GM19372 (cell line): Measurements from ENCODE around the gene KLHL26.

ENCODE experiments used
- ATAC-seq: cut with Tn5 transposase; IDR thresholded peaks from one replicate; pipeline ENCODE4 v1.9.1; 2021; ENCODE audit warnings: mild to moderate bottlenecking, low read depth, moderate library complexity; ENCODE audit not compliant: unreplicated experiment

Gene KLHL26

DNA sequence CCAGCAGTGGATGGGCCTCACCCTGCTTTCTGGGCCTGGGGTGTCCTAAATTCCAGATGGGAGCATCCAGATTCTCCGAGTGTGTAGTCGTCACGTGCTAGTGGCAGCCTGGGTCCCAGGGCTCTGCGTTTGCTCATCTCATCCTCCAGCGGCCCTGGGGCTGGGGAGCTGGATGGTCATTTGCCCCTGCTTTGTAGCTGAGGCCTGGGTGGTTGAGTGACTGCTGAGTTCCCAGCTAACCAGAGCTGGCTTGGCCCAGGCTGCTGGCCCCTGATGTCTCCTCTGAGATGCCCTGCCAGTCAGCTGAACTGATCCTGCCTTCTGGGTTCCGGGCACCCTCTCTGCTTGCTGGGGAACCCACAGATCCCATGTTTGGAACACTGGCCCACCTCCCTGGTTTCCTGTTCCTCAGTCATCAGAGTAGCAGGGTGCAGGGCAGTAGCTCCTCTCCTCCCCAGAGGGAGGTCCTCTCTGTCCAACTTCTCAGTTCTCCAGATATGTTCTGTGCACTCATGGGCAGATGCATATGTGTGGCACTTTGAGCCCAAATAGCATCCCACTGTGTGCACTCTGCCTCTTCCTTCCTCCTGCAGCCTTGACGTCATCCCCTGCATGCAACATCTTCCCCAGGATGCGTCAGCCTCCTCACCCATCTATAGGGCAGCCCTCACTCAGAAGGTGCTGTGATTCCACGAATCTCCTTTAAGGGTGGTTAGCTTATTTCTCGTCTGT lies 24.3 kb downstream of the KLHL26 start:
- no peak for ATAC-seq

DNA sequence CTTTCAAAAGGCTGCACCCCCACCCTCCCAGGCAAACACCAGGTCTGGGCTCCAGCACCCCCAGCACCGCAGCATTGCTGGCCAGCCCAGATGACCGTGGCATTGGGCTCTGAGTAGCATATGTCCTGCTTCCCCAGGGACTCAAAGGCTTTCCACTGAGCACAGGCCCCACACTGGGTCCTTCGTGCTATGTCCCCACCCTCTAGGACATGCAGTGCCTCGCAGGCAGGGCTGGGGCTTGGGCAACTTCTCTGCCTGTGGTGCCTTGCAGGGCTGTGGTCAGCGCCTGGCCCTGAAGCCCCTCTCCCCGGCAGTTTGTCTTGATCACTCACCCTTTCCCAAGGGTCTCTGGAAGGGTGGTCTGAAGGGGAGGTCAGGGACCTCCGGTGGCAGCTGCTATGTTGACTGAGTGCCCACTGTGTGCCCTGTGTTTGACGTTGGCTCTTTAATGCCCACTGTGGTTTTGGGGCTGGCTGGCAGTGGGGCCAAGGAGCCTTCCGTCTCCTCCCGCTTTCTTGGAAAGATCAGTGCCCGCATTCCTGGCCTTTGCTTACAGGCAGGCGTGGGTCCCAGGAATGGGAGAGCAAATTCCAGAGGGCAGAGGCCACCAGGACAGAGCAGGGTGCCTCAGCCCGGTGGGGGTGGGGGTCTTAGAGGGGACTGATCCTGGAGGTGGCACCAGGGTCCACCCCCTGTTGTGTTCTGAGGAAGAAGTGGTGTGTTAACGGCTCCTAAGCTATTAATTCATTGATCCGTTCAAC lies 26.3 kb downstream of the KLHL26 start:
- ATAC-seq = no peak

DNA sequence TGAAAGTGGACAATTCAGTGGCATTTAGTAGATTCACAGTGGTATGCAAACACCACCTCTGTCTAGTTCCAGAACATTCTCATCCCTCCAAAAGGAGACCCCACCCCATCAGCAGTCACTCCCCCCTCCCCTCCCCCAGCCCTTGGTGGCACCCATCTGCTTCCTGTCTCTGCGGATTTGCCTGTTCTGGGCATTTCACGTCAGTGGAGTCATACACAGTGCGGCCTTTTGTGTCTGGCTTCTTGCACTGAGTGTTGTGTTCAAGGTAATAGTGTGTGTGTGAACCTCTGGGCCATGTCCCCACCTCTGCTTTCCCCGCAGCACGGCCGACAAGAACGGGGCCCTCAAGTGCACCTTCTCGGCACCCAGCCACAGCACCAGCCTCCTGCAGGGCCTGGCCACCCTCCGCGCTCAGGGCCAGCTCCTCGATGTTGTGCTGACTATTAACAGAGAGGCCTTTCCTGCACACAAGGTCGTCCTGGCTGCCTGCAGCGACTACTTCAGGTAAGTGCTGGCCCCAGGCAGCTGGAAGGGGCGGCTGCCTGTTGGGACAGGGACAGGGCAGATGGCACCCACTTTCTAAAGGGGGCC lies 27.2 kb downstream of the KLHL26 start:
- ATAC-seq = no peak

DNA sequence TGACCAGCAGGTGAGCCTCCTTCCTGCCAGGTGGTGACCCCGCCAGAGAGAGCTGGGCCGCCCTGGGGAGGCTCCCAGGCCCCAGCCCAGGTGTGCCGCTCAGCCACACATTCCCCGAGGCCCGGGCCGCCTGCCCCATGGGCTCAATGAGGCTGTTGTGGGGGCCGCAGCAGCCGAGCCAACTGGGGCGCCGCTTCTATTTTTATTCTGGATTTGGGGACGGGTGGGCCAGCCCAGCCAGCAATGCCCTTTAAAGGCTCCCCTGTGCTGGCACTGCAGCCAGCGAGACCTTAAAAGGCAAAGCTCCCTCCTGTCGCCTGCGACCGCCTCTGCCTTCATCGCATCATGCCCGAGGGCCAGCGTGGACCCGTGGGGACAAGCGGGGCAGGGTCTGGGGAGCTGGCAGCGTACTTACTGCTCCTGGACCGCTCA lies 29.0 kb downstream of the KLHL26 start:
- ATAC-seq = no peak

DNA sequence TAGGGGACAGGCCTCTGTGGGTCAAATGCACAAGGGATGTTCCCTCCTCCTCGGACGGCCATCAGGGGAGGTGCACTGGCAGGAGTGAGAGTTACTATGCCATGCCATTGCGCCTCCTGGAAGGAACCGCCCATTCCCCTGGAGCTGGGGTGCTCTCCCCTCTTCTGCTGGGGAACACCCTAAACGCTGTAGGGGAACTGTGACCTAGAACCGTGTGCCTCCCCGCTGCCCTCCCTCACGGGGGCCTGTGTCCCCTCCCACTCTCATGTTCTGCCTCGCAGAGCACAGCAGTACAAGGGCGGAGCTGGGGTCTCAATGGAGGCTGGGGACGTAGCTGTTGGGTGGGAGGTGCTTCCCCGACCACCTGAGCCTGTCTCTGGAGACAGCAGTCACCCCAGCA lies 29.5 kb downstream of the KLHL26 start:
- no peak for ATAC-seq

DNA sequence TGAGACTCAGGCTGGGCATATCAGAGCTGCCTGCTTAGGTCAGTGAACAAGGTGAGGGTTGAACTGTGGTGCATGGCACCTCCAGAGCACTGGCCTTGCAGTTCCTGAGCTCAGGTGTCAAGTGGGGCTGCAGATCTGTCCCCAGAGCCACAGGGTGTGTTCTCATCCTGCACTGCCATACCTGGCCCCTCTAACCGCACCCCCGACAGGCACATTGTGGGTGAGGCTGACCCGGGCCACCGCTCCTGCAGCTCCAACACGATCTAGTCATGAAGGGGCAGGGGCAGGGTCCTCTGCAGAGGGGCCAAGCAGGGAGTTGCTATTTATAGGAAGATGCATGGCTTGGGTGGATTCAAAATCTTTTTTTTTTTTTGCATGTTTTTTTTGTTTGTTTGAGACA lies 30.0 kb downstream of the KLHL26 start:
- ATAC-seq = no peak

DNA sequence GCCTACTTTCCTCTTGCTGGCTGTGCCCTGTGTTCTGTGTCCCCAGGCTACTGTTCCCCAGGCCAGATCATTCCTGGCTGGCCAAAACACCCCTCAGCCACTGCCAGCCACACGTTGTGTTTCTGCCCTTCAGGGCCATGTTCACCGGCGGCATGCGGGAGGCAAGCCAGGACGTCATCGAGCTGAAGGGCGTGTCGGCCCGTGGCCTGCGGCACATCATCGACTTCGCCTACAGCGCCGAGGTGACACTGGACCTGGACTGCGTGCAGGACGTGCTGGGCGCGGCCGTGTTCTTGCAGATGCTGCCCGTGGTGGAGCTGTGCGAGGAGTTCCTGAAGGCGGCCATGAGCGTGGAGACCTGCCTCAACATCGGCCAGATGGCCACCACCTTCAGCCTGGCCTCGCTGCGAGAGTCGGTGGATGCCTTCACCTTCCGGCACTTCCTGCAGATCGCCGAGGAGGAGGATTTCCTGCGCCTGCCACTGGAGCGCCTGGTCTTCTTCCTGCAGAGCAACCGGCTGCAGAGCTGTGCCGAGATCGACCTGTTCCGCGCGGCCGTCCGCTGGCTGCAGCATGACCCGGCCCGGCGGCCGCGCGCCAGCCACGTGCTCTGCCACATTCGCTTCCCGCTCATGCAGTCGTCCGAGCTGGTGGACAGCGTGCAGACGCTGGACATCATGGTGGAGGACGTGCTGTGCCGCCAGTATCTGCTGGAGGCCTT lies 30.9 kb downstream of the KLHL26 start:
- no peak for ATAC-seq

DNA sequence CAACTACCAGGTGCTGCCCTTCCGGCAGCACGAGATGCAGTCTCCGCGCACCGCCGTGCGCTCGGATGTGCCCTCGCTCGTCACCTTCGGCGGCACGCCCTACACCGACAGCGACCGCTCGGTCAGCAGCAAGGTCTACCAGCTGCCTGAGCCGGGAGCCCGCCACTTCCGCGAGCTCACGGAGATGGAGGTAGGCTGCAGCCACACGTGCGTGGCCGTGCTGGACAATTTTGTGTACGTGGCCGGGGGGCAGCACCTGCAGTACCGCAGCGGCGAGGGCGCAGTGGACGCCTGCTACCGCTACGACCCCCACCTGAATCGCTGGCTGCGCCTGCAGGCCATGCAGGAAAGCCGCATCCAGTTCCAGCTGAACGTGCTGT lies 31.4 kb downstream of the KLHL26 start:
- no peak for ATAC-seq

DNA sequence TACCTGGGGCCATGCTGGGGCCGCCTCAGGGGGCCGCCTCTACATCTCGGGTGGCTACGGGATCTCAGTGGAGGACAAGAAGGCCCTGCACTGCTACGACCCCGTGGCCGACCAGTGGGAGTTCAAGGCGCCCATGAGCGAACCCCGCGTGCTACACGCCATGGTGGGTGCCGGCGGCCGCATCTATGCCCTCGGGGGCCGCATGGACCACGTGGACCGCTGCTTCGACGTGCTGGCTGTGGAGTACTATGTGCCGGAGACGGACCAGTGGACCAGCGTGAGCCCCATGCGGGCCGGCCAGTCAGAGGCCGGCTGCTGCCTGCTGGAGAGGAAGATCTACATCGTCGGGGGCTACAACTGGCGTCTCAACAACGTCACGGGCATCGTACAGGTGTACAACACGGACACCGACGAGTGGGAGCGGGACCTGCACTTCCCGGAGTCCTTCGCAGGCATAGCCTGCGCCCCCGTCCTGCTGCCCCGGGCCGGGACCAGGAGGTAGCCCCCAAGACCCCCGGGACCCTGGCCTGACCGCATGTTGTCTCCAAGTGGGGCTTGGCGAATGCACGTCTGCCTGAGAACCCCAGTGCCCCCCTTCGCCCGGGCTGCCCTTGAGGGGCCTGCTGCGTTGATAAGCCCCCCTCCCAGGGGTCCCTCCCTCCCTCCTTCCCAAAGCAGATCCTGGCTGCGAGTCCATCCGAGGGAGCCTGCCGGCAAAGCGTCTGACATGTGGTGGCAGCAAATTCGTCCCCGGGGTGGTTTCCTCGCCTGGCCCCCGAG lies 32.1 kb downstream of the KLHL26 start:
- ATAC-seq = no peak

GRCh38 chr19:18669524-18669817 lies 32.6 kb downstream of the KLHL26 start:
- ATAC-seq = no peak

- ATAC-seq = no peak
Observed at GRCh38 chr19:18669883-18670282, 33.1 kb downstream of the KLHL26 start.

GRCh38 chr19:18670312-18670711 lies 33.5 kb downstream of the KLHL26 start:
- ATAC-seq = no peak

DNA sequence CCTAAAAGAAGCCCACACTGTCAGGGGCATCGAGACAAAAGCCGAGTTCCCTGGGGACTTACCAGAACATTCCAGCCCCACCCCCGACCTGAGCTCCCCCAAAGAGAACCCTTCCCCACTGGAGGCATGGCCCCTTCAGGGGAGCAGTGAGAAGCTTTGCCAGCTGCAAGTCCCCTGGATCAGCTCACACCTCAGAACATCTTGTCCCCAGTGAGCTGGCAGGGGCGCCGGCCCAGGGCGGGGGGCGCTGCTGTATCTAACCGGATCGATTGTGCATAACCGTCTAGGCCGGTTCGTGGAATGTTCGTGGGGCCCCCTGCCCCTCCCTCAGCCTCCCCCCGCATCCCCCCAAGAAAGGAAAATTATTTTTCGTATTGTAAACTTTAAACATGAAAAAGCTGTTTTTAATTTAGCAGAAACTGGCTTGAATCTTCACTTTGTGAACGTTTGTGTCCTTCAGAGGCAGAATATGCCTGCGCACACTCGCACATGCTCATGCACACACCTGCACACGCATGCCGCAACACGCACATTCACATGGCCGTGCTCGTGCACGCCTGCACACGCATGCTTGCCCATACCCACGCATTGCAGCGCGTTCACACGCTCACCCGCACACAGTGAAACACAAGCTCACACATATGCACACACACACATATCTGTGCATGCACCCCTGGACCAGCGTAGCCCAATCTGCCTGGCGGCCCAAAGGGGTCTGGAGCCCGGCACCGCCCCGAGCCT lies 34.6 kb downstream of the KLHL26 start:
- ATAC-seq = no peak

DNA sequence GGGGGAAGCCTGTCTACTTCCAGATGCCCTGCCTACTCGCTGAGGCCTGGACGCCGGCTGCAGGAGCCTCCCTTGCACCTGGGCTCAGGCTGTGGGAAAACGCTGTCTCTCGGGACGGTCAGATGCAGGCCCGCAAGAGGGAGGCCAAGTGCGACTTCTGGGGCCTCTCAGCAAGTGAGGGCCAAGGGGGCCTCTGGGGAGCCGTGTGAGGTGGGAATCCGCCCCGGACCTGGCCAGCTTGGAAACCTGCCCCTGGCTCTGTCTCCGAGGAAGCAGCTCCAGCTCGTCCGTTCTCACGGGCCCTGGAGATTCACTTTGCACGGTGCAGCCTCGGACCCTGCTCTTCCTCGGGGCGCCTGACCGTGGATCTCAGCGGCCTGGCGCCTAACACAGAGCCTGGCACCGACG lies 35.2 kb downstream of the KLHL26 start:
- ATAC-seq = no peak

DNA sequence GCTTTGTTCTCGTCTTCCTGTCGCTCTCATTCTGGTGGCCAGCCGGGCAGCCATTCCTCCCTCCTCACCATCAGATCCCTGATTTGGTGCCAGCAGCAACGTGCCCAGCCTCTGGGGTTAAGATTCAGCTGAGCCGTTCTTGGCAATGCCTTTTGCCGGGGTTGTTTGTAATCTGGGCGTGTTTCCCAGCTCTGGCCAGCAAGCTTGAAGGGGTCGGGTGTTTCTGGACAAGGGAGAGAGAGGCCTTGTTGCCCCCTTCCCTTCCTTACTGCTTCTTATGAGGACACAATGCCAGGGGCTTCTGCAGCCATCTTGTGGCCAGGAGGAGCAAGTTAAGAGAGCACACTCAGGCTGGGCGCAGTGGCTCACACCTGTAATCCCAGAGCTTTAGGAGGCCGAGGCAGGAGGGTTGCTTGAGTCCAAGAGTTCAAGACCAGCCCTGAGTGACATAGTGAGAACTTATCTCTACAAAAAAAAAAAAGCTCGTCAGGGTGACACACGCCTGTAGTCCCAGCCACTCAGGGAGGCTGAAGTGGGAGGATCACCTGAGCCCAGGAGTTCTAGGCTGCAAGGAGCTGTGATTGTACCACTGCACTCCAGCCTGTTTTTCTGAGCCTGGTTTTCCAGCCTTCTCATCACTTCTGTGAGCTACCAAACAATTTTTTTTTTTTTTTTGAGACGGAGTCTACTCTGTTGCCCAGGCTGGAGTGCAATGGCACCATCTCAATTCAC lies 35.9 kb downstream of the KLHL26 start:
- ATAC-seq = no peak

DNA sequence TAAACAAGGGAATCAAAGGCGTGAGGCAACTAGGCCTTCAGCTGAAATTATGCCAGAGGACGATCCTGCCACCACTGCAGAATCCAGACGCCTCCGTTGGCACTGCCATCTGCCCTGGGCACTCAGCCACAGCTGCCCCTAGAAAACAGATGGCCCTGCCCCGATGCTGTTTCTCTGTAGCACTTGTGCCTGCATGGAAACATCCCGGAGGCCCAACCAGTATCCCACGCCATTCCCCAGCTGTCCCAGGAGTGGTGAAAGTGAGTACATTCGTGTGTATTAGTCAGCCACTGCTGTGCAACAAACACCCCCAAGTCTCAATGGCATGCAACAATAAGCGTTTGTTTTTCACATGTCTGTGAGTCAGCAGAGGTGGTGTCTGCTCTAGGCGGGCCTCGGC lies 37.8 kb downstream of the KLHL26 start:
- ATAC-seq = no peak

DNA sequence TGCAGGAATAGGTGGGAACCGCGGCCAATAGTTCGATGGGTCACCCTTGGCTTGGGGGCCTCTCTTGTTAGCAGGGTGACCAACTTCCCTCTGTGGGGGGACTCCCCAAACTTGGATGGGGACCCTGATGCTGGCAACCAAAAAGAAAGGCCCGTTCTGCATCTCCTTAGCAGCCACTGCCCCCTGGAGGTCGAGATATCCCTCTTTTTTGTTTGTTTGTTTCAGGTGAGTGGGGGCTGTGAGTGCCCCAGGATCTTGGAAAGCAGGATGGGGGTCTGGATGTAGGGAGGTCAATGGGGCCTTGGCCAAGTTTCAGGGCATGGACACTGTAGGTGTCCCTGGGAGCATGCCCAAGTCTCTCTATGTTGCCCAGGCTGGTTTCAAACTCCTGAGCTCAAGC lies 39.0 kb downstream of the KLHL26 start:
- no peak for ATAC-seq

DNA sequence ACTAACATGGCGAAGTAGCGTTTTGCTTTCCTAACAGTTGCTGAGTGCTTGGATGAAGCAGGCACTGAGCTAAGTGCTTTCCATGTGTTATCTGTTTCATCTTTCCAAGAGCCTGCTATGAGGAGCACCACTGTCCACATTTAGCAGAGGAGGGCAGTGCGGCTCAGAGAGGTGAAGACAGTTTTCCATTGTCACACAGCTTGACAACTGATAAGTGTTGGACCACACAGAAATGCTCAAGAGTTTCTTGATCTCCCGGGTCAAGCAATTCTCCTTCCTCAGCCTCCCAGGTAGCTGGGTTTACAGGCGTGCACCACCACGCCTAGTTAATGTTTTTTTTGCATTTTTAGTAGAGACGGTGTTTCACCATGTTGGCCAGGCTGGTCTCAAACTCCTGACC lies 39.9 kb downstream of the KLHL26 start:
- ATAC-seq = no peak

DNA sequence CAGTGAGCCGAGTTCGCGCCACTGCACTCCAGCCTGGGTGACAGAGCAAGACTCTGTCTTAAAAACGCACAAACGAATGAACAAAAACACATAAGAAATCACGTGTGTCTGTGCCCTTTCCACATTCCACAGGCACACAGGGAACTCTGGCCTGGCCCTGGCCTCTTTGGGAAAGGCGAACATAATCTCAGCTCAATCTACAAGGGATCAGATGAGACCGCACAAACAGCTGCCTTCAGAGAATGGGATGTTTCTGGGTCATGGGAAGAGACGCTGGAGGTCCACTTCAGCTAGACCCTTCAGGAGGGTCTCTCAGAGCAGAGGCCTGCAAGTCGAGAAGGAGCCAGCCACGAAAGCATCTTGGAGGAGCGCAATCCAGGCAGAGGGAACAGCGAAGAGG lies 40.3 kb downstream of the KLHL26 start:
- ATAC-seq = no peak
